ENCODE measurements around the gene LGSN. TPM values are rescaled to one million over a fixed set of nuclear protein-coding genes. Genes with fewer than 3 reads are reported as not detected.
"Not testable (repeated sequence)": the region's sequence is repeated elsewhere in the genome, so short reads cannot be mapped to it uniquely, and the experiment has no call there.

The LGSN gene
- total and polyA plus RNA-seq, 2 donors (not counting 3 experiments of a cell fraction or from before 2014, with no cell fraction given), result not detected

DNA sequence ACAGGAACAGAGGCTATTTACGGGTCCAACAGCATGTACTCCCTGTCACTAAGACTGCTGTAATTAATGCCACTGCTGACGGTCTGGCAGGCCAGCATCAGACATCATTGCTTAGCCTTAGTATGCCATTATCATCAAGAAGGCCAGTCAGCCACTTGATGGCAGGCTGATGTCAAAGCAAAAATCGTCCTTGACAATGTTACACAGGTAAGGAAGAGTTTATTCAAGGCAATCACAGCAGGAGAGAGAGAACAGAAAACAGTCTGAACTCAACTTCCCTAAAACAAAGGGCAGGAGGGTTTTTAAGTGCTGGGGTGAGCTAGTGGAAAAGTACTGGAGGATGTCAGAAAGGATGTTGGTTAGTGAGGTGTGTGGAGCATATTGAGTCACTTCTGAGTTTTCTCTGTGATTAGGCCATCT lies 83.4 kb downstream of the LGSN start:
- intact Hi-C loops (cut with micrococcal nuclease), result no loop called here

DNA sequence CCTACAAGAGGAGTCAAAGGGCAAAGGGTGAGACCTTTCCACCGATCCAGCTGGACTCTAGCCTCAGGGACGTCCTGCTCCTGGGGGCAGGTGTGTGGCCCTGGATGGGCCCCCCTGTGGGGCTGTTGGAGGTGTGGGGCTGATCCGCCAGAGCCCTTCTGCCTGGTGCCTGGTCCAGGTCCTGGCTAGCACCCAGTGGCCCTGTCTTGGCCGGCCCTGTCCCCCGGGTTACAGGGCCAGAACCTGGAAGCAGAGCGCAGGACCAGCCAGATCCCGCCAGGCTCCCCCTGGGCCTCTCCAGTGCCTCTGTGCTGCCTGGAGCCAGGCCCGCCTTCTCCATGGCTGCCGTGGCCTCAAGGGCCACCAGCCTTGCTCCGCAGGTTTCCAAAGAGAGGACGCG lies 89.3 kb downstream of the LGSN start:
- BruUV-seq (replicated peaks); H3K4me2 ChIP-seq (ENCODE audit: insufficient read depth, low read length); H3K27me3 ChIP-seq (ENCODE audit: control insufficient read depth in 2 of 2, insufficient read depth in 2 of 2, low read length in 2 of 2); H3K4me3 ChIP-seq (replicated peaks in 1 of 3; ENCODE audit: insufficient read depth in 1 of 3, low read depth in 1 of 3, low read length in 3 of 3); H3K9me1 ChIP-seq (replicated peaks; ENCODE audit: control insufficient read depth, extremely low read depth, insufficient read depth, low read length); H3K9me3 ChIP-seq (replicated peaks; ENCODE audit: control insufficient read depth, insufficient read depth, low read length); H2AFZ ChIP-seq (ENCODE audit: low read depth, low read length); CTCF ChIA-PET; H3K27ac ChIP-seq (ENCODE audit: insufficient read depth, low read depth, low read length); FAIRE-seq; H3K79me2 ChIP-seq (ENCODE audit: control insufficient read depth, insufficient read depth, low read length); H3K36me3 ChIP-seq (ENCODE audit: control insufficient read depth in 2 of 2, extremely low read depth in 1 of 2, insufficient read depth in 2 of 2, low read length in 2 of 2); H3K9ac ChIP-seq (replicated peaks; ENCODE audit: extremely low read depth, insufficient read depth, low read length); dilution Hi-C loops (cut with MboI; ENCODE audit: extremely low pct_ligation_motif_present, low sequenced_read_pairs); H3K4me1 ChIP-seq (ENCODE audit: control insufficient read depth, extremely low read depth, insufficient read depth, low read length); intact Hi-C loops (cut with micrococcal nuclease); H4K20me1 ChIP-seq (replicated peaks; ENCODE audit: control insufficient read depth, extremely low read depth, insufficient read depth, low read length); DNase-seq (ENCODE audit: low read depth, low spot score); POLR2A ChIA-PET: not testable (repeated sequence)

More for the DNA sequence above, 83.4 kb downstream of the LGSN start:
- CTCF ChIA-PET, result no interaction called here
- Histone ChIP-seq H2AFZ (ENCODE audit: low read depth, low read length) (no peak overlapping the region), H3K4me1 (ENCODE audit: control insufficient read depth, extremely low read depth, insufficient read depth, low read length) (no peaks in the 10 kb centered on the region), H3K27me3 (ENCODE audit: control insufficient read depth in 2 of 2, insufficient read depth in 2 of 2, low read length in 2 of 2) (no peaks in the 10 kb centered on the region), H3K9ac (replicated peaks; ENCODE audit: extremely low read depth, insufficient read depth, low read length) (no peak overlapping the region), H4K20me1 (replicated peaks; ENCODE audit: control insufficient read depth, extremely low read depth, insufficient read depth, low read length) (no peaks in the 10 kb centered on the region), H3K4me3 (replicated peaks in 1 of 3; ENCODE audit: insufficient read depth in 1 of 3, low read depth in 1 of 3, low read length in 3 of 3) (no peak overlapping the region), H3K4me2 (ENCODE audit: insufficient read depth, low read length) (no peak overlapping the region), H3K36me3 (ENCODE audit: control insufficient read depth in 2 of 2, extremely low read depth in 1 of 2, insufficient read depth in 2 of 2, low read length in 2 of 2) (no peaks in the 10 kb centered on the region), H3K9me1 (replicated peaks; ENCODE audit: control insufficient read depth, extremely low read depth, insufficient read depth, low read length) (no peaks in the 10 kb centered on the region), H3K27ac (ENCODE audit: insufficient read depth, low read depth, low read length) (no peak overlapping the region), H3K9me3 (replicated peaks; ENCODE audit: control insufficient read depth, insufficient read depth, low read length) (peaks cover 2% of the 10 kb centered on the region), H3K79me2 (ENCODE audit: control insufficient read depth, insufficient read depth, low read length) (no peaks in the 10 kb centered on the region)
- FAIRE-seq, result no peak
- DNase-seq (ENCODE audit: low read depth, low spot score), result no peak
- TF ChIP-seq FOS (IDR thresholded peaks at IDR 0.05; ENCODE audit: borderline replicate concordance, insufficient read depth, low read length) (no peak), MYC (IDR thresholded peaks at IDR 0.05; ENCODE audit: low read depth, low read length) (no peak), GATA2 (IDR thresholded peaks at IDR 0.05; ENCODE audit: insufficient read depth, insufficient read length, low read depth, low read length) (no peak), EZH2 (IDR thresholded peaks at IDR 0.05; ENCODE audit: borderline replicate concordance, low read depth, low read length, severe bottlenecking) (no peak), POLR2AphosphoS5 (IDR thresholded peaks at IDR 0.05; ENCODE audit: insufficient read depth, low read depth, low read length) (no peak), JUN (IDR thresholded peaks at IDR 0.05; ENCODE audit: borderline replicate concordance, insufficient read depth, insufficient read length, low read depth) (no peak)
- TF ChIP-seq, protein P1, sequence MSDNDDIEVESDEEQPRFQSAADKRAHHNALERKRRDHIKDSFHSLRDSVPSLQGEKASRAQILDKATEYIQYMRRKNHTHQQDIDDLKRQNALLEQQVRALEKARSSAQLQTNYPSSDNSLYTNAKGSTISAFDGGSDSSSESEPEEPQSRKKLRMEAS (IDR thresholded peaks at IDR 0.05; ENCODE audit: insufficient read depth, insufficient read length), result no peak
- no TSS peak for BruUV-seq (replicated peaks)
- POLR2A ChIA-PET, result no interaction called here
- dilution Hi-C loops (cut with MboI; ENCODE audit: extremely low pct_ligation_motif_present, low sequenced_read_pairs), result no loop called here

DNA sequence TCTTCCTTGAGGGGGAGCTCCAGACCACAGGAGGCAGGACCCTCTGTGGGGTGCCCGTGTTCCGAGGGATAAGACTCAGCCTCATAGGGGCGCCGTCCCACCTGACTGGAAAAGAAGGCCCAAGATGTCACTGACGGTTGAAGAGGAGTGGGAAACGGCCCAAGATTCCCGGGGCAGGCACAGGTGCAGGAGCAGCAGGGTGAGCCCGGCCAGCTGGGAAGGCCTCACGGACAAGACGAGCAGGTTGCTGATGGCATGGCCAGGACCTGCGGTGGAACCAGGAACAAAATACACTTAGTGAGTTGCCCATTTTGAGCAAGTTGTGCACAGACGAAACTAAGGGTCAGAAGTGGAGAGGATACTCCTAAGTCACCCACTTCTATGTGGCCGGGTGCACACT lies 89.8 kb downstream of the LGSN start:
- dilution Hi-C loops (cut with MboI; ENCODE audit: extremely low pct_ligation_motif_present, low sequenced_read_pairs); H3K4me3 ChIP-seq (replicated peaks in 1 of 3; ENCODE audit: insufficient read depth in 1 of 3, low read depth in 1 of 3, low read length in 3 of 3); intact Hi-C loops (cut with micrococcal nuclease): not testable (repeated sequence)

More for the DNA sequence above, 89.8 kb downstream of the LGSN start:
- DNase-seq (ENCODE audit: low read depth, low spot score); H3K79me2 ChIP-seq (ENCODE audit: control insufficient read depth, insufficient read depth, low read length); H3K9ac ChIP-seq (replicated peaks; ENCODE audit: extremely low read depth, insufficient read depth, low read length); FAIRE-seq; H3K4me2 ChIP-seq (ENCODE audit: insufficient read depth, low read length); H3K9me3 ChIP-seq (replicated peaks; ENCODE audit: control insufficient read depth, insufficient read depth, low read length); H4K20me1 ChIP-seq (replicated peaks; ENCODE audit: control insufficient read depth, extremely low read depth, insufficient read depth, low read length); H3K36me3 ChIP-seq (ENCODE audit: control insufficient read depth in 2 of 2, extremely low read depth in 1 of 2, insufficient read depth in 2 of 2, low read length in 2 of 2); H3K27me3 ChIP-seq (ENCODE audit: control insufficient read depth in 2 of 2, insufficient read depth in 2 of 2, low read length in 2 of 2); BruUV-seq (replicated peaks); H3K4me1 ChIP-seq (ENCODE audit: control insufficient read depth, extremely low read depth, insufficient read depth, low read length); CTCF ChIA-PET; H3K9me1 ChIP-seq (replicated peaks; ENCODE audit: control insufficient read depth, extremely low read depth, insufficient read depth, low read length); H2AFZ ChIP-seq (ENCODE audit: low read depth, low read length); POLR2A ChIA-PET; H3K27ac ChIP-seq (ENCODE audit: insufficient read depth, low read depth, low read length): not testable (repeated sequence)
